HEK293 (cell line): ENCODE data around the gene TACC2.

Experiments
- CTCF ChIA-PET: fragments of 350-600 bp; formaldehyde crosslinking; extraction: SDS; loops from one replicate; lab custom pipeline; 2021; ENCODE audit warnings: antibody characterized with exemption; lab: Yijun Ruan, JAX
- POLR2A ChIA-PET: fragments of 300-600 bp; formaldehyde crosslinking; extraction: SDS; loops from one replicate; lab custom pipeline; 2020; ENCODE audit warnings: antibody characterized with exemption, inconsistent platforms; lab: Yijun Ruan, JAX
- H3K27ac ChIP-seq: fragments of 200-500 bp; sonication (Bioruptor generic); 2 replicates; pipeline ENCODE4 v1.5.1; 2014; ENCODE audit warnings: low read depth, low read length, control low read depth, inconsistent platforms; ENCODE audit errors: extremely low read depth
- H3K36me3 ChIP-seq, 2 experiments: fragments of 200-500 bp in 1 of 2; sonication (Bioruptor generic) in 1 of 2; 1 replicate in 1 of 2; 2 replicates in 1 of 2; pipeline ENCODE4 v1.5.1; 2014 to 2017; ENCODE audit warnings: inconsistent platforms in 2 of 2, low read length in 2 of 2; ENCODE audit not compliant: control insufficient read depth in 2 of 2, insufficient read depth in 1 of 2
- H3K4me1 ChIP-seq: fragments of 200-500 bp; sonication (Bioruptor generic); 2 replicates; pipeline ENCODE4 v1.5.1; 2014; ENCODE audit warnings: mild to moderate bottlenecking, low read length, inconsistent platforms; ENCODE audit not compliant: control insufficient read depth, insufficient read depth
- H3K4me3 ChIP-seq: 2 replicates; pipeline ENCODE4 v1.5.1; 2011; ENCODE audit warnings: low read depth, mild to moderate bottlenecking, control low read depth, low read length, moderate library complexity
- H3K9me3 ChIP-seq: fragments of 200-500 bp; sonication (Bioruptor generic); 2 replicates; pipeline ENCODE4 v1.5.1; 2014; ENCODE audit warnings: low read depth, low read length, inconsistent platforms; ENCODE audit not compliant: control insufficient read depth, insufficient read depth
- EGR2 ChIP-seq: fragments of 450-650 bp; formaldehyde crosslinking; IDR thresholded peaks from 2 replicates; pipeline ENCODE4 v1.5.1; 2016; ENCODE audit warnings: low read depth, missing biosample characterization, missing genetic modification characterization
- GLI2 ChIP-seq: fragments of 450-650 bp; formaldehyde crosslinking; IDR thresholded peaks from 2 replicates; pipeline ENCODE4; 2017; ENCODE audit warnings: missing biosample characterization, missing genetic modification characterization, low read depth, borderline replicate concordance
- KLF7 ChIP-seq: fragments of 450-650 bp; formaldehyde crosslinking; IDR thresholded peaks from 2 replicates; pipeline ENCODE4 v1.5.1; 2016; ENCODE audit warnings: missing biosample characterization, missing genetic modification characterization, borderline replicate concordance
- MZF1 ChIP-seq: fragments of 450-650 bp; formaldehyde crosslinking; IDR thresholded peaks from 2 replicates; pipeline ENCODE4 v1.5.1; 2017; ENCODE audit warnings: missing biosample characterization, missing genetic modification characterization, borderline replicate concordance
- PATZ1 ChIP-seq: fragments of 450-650 bp; formaldehyde crosslinking; IDR thresholded peaks from 2 replicates; pipeline ENCODE4 v1.5.1; 2016; ENCODE audit warnings: missing biosample characterization, missing genetic modification characterization
- PRDM6 ChIP-seq: fragments of 450-650 bp; formaldehyde crosslinking; IDR thresholded peaks from 2 replicates; pipeline ENCODE4 v1.5.1; 2017; ENCODE audit warnings: missing biosample characterization, missing genetic modification characterization
- SALL2 ChIP-seq: fragments of 450-650 bp; formaldehyde crosslinking; IDR thresholded peaks from 2 replicates; pipeline ENCODE4 v1.5.0; 2017; ENCODE audit warnings: missing biosample characterization, mild to moderate bottlenecking, missing genetic modification characterization, borderline replicate concordance
- SCRT1 ChIP-seq: fragments of 450-650 bp; formaldehyde crosslinking; IDR thresholded peaks from 2 replicates; pipeline ENCODE4 v1.5.1; 2016; ENCODE audit warnings: missing biosample characterization, missing genetic modification characterization, borderline replicate concordance
- YY1 ChIP-seq: fragments of 450-650 bp; formaldehyde crosslinking; IDR thresholded peaks from 2 replicates; pipeline ENCODE4 v1.5.1; 2018; ENCODE audit warnings: missing biosample characterization, missing genetic modification characterization
- ZBTB10 ChIP-seq: fragments of 450-650 bp; formaldehyde crosslinking; IDR thresholded peaks from 2 replicates; pipeline ENCODE4 v1.5.1; 2016; ENCODE audit warnings: missing biosample characterization, missing genetic modification characterization
- ZBTB44 ChIP-seq: fragments of 450-650 bp; IDR thresholded peaks from 2 replicates; pipeline ENCODE4 v1.5.1; 2018; ENCODE audit warnings: missing biosample characterization, mild to moderate bottlenecking, missing genetic modification characterization
- ZBTB48 ChIP-seq: fragments of 450-650 bp; formaldehyde crosslinking; IDR thresholded peaks from 2 replicates; pipeline ENCODE4 v1.5.1; 2016; ENCODE audit warnings: missing biosample characterization, missing genetic modification characterization
- ZFP37 ChIP-seq: fragments of 450-650 bp; formaldehyde crosslinking; IDR thresholded peaks from 2 replicates; pipeline ENCODE4 v1.5.1; 2016; ENCODE audit warnings: missing biosample characterization, missing genetic modification characterization
- ZNF140 ChIP-seq: fragments of 450-650 bp; formaldehyde crosslinking; IDR thresholded peaks from 2 replicates; pipeline ENCODE4 v1.5.1; 2016; ENCODE audit warnings: missing biosample characterization, missing genetic modification characterization
- ZNF214 ChIP-seq: fragments of 450-650 bp; formaldehyde crosslinking; IDR thresholded peaks from 2 replicates; pipeline ENCODE4 v1.5.1; 2017; ENCODE audit warnings: missing biosample characterization, mild to moderate bottlenecking, missing genetic modification characterization, borderline replicate concordance
- ZNF311 ChIP-seq: fragments of 450-650 bp; formaldehyde crosslinking; IDR thresholded peaks from 2 replicates; pipeline ENCODE4 v1.5.1; 2017; ENCODE audit warnings: missing biosample characterization, missing genetic modification characterization, borderline replicate concordance
- ZNF324 ChIP-seq: fragments of 450-650 bp; formaldehyde crosslinking; IDR thresholded peaks from 2 replicates; pipeline ENCODE4 v1.5.1; 2016; ENCODE audit warnings: missing biosample characterization, missing genetic modification characterization
- ZNF366 ChIP-seq: fragments of 450-650 bp; formaldehyde crosslinking; conservative IDR thresholded peaks from 2 replicates; pipeline ENCODE4 v1.5.1; 2016; ENCODE audit warnings: missing biosample characterization, missing genetic modification characterization
- ZNF473 ChIP-seq: fragments of 450-650 bp; formaldehyde crosslinking; IDR thresholded peaks from 2 replicates; pipeline ENCODE4 v1.5.1; 2017; ENCODE audit warnings: missing biosample characterization, missing genetic modification characterization
- ZNF514 ChIP-seq: fragments of 450-650 bp; formaldehyde crosslinking; IDR thresholded peaks from 2 replicates; pipeline ENCODE4 v1.5.1; 2016; ENCODE audit warnings: missing biosample characterization, missing genetic modification characterization
- ZNF600 ChIP-seq: fragments of 450-650 bp; formaldehyde crosslinking; IDR thresholded peaks from 2 replicates; pipeline ENCODE4 v1.5.1; 2016; ENCODE audit warnings: missing biosample characterization, missing genetic modification characterization
- ZNF621 ChIP-seq: fragments of 450-650 bp; formaldehyde crosslinking; IDR thresholded peaks from 2 replicates; pipeline ENCODE4 v1.5.1; 2017; ENCODE audit warnings: missing biosample characterization, missing genetic modification characterization
- ZNF677 ChIP-seq: fragments of 450-650 bp; IDR thresholded peaks from 2 replicates; pipeline ENCODE4 v1.5.0; 2018; ENCODE audit warnings: missing biosample characterization, mild to moderate bottlenecking, missing genetic modification characterization, moderate library complexity
- ZNF704 ChIP-seq: fragments of 450-650 bp; formaldehyde crosslinking; IDR thresholded peaks from 2 replicates; pipeline ENCODE4 v1.5.1; 2016; ENCODE audit warnings: missing biosample characterization, missing genetic modification characterization
- ZSCAN16 ChIP-seq: fragments of 450-650 bp; formaldehyde crosslinking; IDR thresholded peaks from 2 replicates; pipeline ENCODE4 v1.5.1; 2016; ENCODE audit warnings: missing biosample characterization, missing genetic modification characterization
- ZSCAN23 ChIP-seq: fragments of 450-650 bp; formaldehyde crosslinking; IDR thresholded peaks from 2 replicates; pipeline ENCODE4 v1.5.1; 2016; ENCODE audit warnings: missing biosample characterization, missing genetic modification characterization

Gene TACC2

GRCh38 chr10:122186816-122187810, 198.2 kb downstream of the TACC2 start:
- Histone ChIP-seq H3K36me3 (no peaks in the 10 kb centered on the region), H3K4me1 (no peaks in the 10 kb centered on the region), H3K9me3 (no peaks in the 10 kb centered on the region), H3K27ac (no peak overlapping the region), H3K4me3 (no peak overlapping the region)
- TF ChIP-seq PATZ1 (0 out of 2 replicates have a peak, but pooled peaks have one; percentile 43), ZNF140 (tag by site-specific recombination) (no peak), ZNF600 (tag by site-specific recombination) (no peak), KLF7 (tag by site-specific recombination) (no peak), ZNF514 (tag by site-specific recombination) (no peak), GLI2 (tag by site-specific recombination) (no peak), EGR2 (tag by site-specific recombination) (no peak), ZNF473 (no peak), ZNF621 (no peak), ZNF214 (no peak), ZFP37 (tag by site-specific recombination) (no peak), SCRT1 (tag by site-specific recombination) (peak; percentile 17; the same call in 1 of the 2 replicates), MZF1 (tag by site-specific recombination) (no peak)
- CTCF ChIA-PET, result no interaction called here
- POLR2A ChIA-PET, result no interaction called here

GRCh38 chr10:122188706-122189105, 199.7 kb downstream of the TACC2 start:
- CTCF ChIA-PET, result interaction anchor here (0.5 kb wide), 1 partner anchor 213 kb away, joined by 3 read pairs; the partner anchor contains the start of gene NSMCE4A
- Histone ChIP-seq H3K27ac (no peak overlapping the region), H3K4me1 (no peaks in the 10 kb centered on the region), H3K9me3 (no peaks in the 10 kb centered on the region), H3K4me3 (no peak overlapping the region), H3K36me3 (no peaks in the 10 kb centered on the region)
- POLR2A ChIA-PET, result no interaction called here
- TF ChIP-seq ZNF324 (tag by site-specific recombination) (no peak), ZSCAN16 (no peak), ZNF677 (tag by site-specific recombination) (no peak), ZSCAN23 (tag by site-specific recombination) (no peak), ZNF366 (tag by site-specific recombination) (no peak), ZNF311 (tag by site-specific recombination) (no peak), ZBTB44 (tag by site-specific recombination) (no peak), ZNF704 (tag by site-specific recombination) (no peak), YY1 (tag by site-specific recombination) (no peak), SALL2 (tag by site-specific recombination) (no peak), ZBTB48 (tag by site-specific recombination) (no peak), PRDM6 (tag by site-specific recombination) (no peak), ZBTB10 (no peak)
